T-cell (primary cell): ENCODE results near the gene CCDC69. TPM values are rescaled to one million over a fixed set of nuclear protein-coding genes. Genes with fewer than 3 reads are reported as not detected.
"Not testable (repeated sequence)": the region's sequence is repeated elsewhere in the genome, so short reads cannot be mapped to it uniquely, and the experiment has no call there.

Experiments
- ATAC-seq, 4 experiments: fragments of 200-7000 bp in 3 of 4; fragments of 150-1000 bp in 1 of 4; cut with Tn5 transposase; replicated peaks in 1 of 4; 1 replicate in 3 of 4; 2 replicates in 1 of 4; pipeline ENCODE4 v1.10.0; 2021; ENCODE audit warnings: moderate library complexity in 3 of 4, mild to moderate bottlenecking in 2 of 4, moderate number of reproducible peaks in 1 of 4
- CTCF ChIA-PET, 2 donors: fragments of 300-600 bp; sonication (Branson Sonifier 250); formaldehyde crosslinking; loops; one replicate each; lab custom pipeline; 2022; ENCODE audit warnings: antibody characterized with exemption in 2 of 2; lab: Charles Lee
- POLR2A ChIA-PET, 2 donors: fragments of 300-600 bp; sonication (Branson Sonifier 250); formaldehyde crosslinking; loops; one replicate each; lab custom pipeline; 2022; ENCODE audit warnings: antibody characterized with exemption in 2 of 2; lab: Charles Lee
- DNase-seq, 35 experiments: peaks; one replicate each; pipeline versions ENCODE4 v3.0.0 to v3.0.0-alpha.2; 2013 to 2023
- H3K27ac ChIP-seq: one replicate; pipeline ENCODE4 v1.5.1; 2013; ENCODE audit warnings: low read length
- H3K27me3 ChIP-seq, 2 experiments: replicated peaks in 1 of 2; 1 replicate in 1 of 2; 2 replicates in 1 of 2; pipeline versions ENCODE4 v1.6.1 to v1.7.0; 2013; ENCODE audit warnings: low read length in 1 of 2, mixed read lengths in 1 of 2; ENCODE audit not compliant: control insufficient read depth in 2 of 2, insufficient read depth in 2 of 2; ENCODE audit errors: extremely low read depth in 1 of 2
- H3K36me3 ChIP-seq, 2 donors: 1 replicate in 1 of 2; 2 replicates in 1 of 2; pipeline versions ENCODE4 v1.6.1 to v1.7.0; 2013; ENCODE audit warnings: low read length in 1 of 2; ENCODE audit not compliant: control insufficient read depth in 2 of 2, insufficient read depth in 1 of 2; ENCODE audit errors: extremely low read depth in 1 of 2
- H3K4me1 ChIP-seq, 2 experiments: 1 replicate in 1 of 2; 2 replicates in 1 of 2; pipeline versions ENCODE4 v1.6.1 to v1.7.0; 2013; ENCODE audit warnings: low read length in 2 of 2, mixed read lengths in 1 of 2; ENCODE audit not compliant: insufficient read depth in 2 of 2, control insufficient read depth in 1 of 2; ENCODE audit errors: extremely low read depth in 1 of 2
- H3K4me3 ChIP-seq, 2 donors: 1 replicate in 1 of 2; 2 replicates in 1 of 2; pipeline versions ENCODE4 v1.5.1 to v1.7.0; 2013; ENCODE audit warnings: mild to moderate bottlenecking in 2 of 2, low read length in 1 of 2, moderate library complexity in 1 of 2; ENCODE audit not compliant: control insufficient read depth in 1 of 2; ENCODE audit errors: extremely low read depth in 1 of 2
- H3K9me3 ChIP-seq: 2 replicates; pipeline ENCODE4 v1.7.0; 2013
- H3K27ac Mint-ChIP-seq, 2 donors: one replicate each; pipeline ENCODE4 v1.8.0; 2020 to 2021; ENCODE audit warnings: mild to moderate bottlenecking in 2 of 2, mixed read lengths in 2 of 2
- H3K27me3 Mint-ChIP-seq, 2 donors: one replicate each; pipeline ENCODE4 v1.8.0; 2021 to 2022; ENCODE audit warnings: mixed read lengths in 2 of 2
- H3K36me3 Mint-ChIP-seq: one replicate; pipeline ENCODE4 v1.8.0; 2021; ENCODE audit warnings: mixed read lengths
- H3K4me1 Mint-ChIP-seq, 3 donors: one replicate each; pipeline ENCODE4 v1.8.0; 2020 to 2022; ENCODE audit warnings: mixed read lengths in 3 of 3, mild to moderate bottlenecking in 1 of 3
- H3K4me3 Mint-ChIP-seq, 3 donors: one replicate each; pipeline ENCODE4 v1.8.0; 2020 to 2022; ENCODE audit warnings: mild to moderate bottlenecking in 3 of 3, mixed read lengths in 3 of 3, moderate library complexity in 3 of 3
- H3K9me3 Mint-ChIP-seq, 3 donors: one replicate each; pipeline ENCODE4 v1.8.0; 2020 to 2022; ENCODE audit warnings: mixed read lengths in 3 of 3
- WGBS: methylation state at CpG from one replicate; pipeline ENCODE4 v1.1.5; 2013; ENCODE audit warnings: missing lambda C conversion rate; ENCODE audit not compliant: insufficient coverage; 5-methylcytosine and 5-hydroxymethylcytosine counted together
- total RNA-seq, 35 experiments: library from RNA in 6 of 35; stranded (reverse) in 6 of 35; fragments of 120-200 nt in 1 of 35; gene quantifications; one replicate each; pipeline versions ENCODE4 v1.2.1 to v1.2.4 and lab custom pipeline; 2013 to 2026

The CCDC69 gene
- total RNA-seq, 5 donors from 2014 or later (not counting 1 experiment from before 2014, with no cell fraction given): 86.3 to 112 (median 93.5) TPM

GRCh38 chr5:151259931-151260330, 36.0 kb upstream of the CCDC69 start:
- CTCF ChIA-PET: interaction anchor here in 1 of 2 donors (0.8 kb wide), 1 partner anchor 92 kb away, joined by 3 read pairs; no protein-coding TSS in a partner anchor
- H3K4me1 ChIP-seq: no peaks in the 10 kb centered on the region

GRCh38 chr5:151258816-151259215, 34.9 kb upstream of the CCDC69 start:
- Histone ChIP-seq H3K36me3 (peaks cover 0 to 2% of the 10 kb centered on the region in 2 donors), H3K9me3 (no peaks in the 10 kb centered on the region), H3K4me1 (peaks cover 0 to 3% of the 10 kb centered on the region in 2 experiments), H3K4me3 (no peak overlapping the region), H3K27ac (no peak overlapping the region), H3K27me3 (no peaks in the 10 kb centered on the region)
- no peak overlapping the region for H3K4me3 Mint-ChIP-seq
- peaks cover 32% of the 10 kb centered on the region for H3K36me3 Mint-ChIP-seq
- no peak overlapping the region for H3K27ac Mint-ChIP-seq
- ChIA-PET CTCF (no interaction called here), POLR2A (no interaction called here)
- DNase-seq: no peak
- no peaks in the 10 kb centered on the region for H3K27me3 Mint-ChIP-seq
- H3K4me1 Mint-ChIP-seq: peaks cover 12 to 47% (median 32%) of the 10 kb centered on the region in 3 donors
- no peaks in the 10 kb centered on the region for H3K9me3 Mint-ChIP-seq
- no peak for ATAC-seq
- WGBS: 0% methylated on average over 1 of the region's 1 CpG

More at GRCh38 chr5:151259931-151260330, 36.0 kb upstream of the CCDC69 start:
- Histone ChIP-seq H3K4me3 (no peak overlapping the region), H3K27ac (no peak overlapping the region), H3K36me3 (peaks cover 4% of the 10 kb centered on the region in 2 donors), H3K27me3 (no peaks in the 10 kb centered on the region), H3K9me3 (no peaks in the 10 kb centered on the region)
- Mint-ChIP-seq H3K4me3 (no peak overlapping the region), H3K27ac (no peak overlapping the region), H3K4me1 (peaks cover 3 to 43% (median 26%) of the 10 kb centered on the region in 3 donors), H3K36me3 (peaks cover 40% of the 10 kb centered on the region), H3K27me3 (no peaks in the 10 kb centered on the region), H3K9me3 (no peaks in the 10 kb centered on the region)
- 100% methylated on average over 2 of the region's 4 CpGs for WGBS
- POLR2A ChIA-PET: no interaction called here
- DNase-seq: no peak
- no peak for ATAC-seq

GRCh38 chr5:151258201-151258611, 34.3 kb upstream of the CCDC69 start:
- peaks cover 18 to 50% (median 38%) of the 10 kb centered on the region in 3 donors for H3K4me1 Mint-ChIP-seq
- peaks cover 26% of the 10 kb centered on the region for H3K36me3 Mint-ChIP-seq
- 98% methylated on average over 7 of the region's 7 CpGs for WGBS
- ATAC-seq: no peak
- no peaks in the 10 kb centered on the region for H3K27me3 Mint-ChIP-seq
- no peak for DNase-seq
- H3K4me3 ChIP-seq: no peak overlapping the region
- CTCF ChIA-PET: no interaction called here
- peaks cover 5 to 9% of the 10 kb centered on the region in 2 experiments for H3K4me1 ChIP-seq
- POLR2A ChIA-PET: no interaction called here
- no peak overlapping the region for H3K27ac ChIP-seq
- H3K4me3 Mint-ChIP-seq: no peak overlapping the region
- no peak overlapping the region for H3K27ac Mint-ChIP-seq
- H3K9me3 ChIP-seq: no peaks in the 10 kb centered on the region
- H3K9me3 Mint-ChIP-seq: no peaks in the 10 kb centered on the region
- no peaks in the 10 kb centered on the region for H3K27me3 ChIP-seq
- peaks cover 0 to 2% of the 10 kb centered on the region in 2 donors for H3K36me3 ChIP-seq

GRCh38 chr5:151257731-151258181, 33.9 kb upstream of the CCDC69 start:
- POLR2A ChIA-PET: no interaction called here
- H3K36me3 ChIP-seq: peaks cover 0 to 1% of the 10 kb centered on the region in 2 donors
- Mint-ChIP-seq H3K4me1 (peaks cover 18 to 54% (median 41%) of the 10 kb centered on the region in 3 donors), H3K27me3 (no peaks in the 10 kb centered on the region), H3K27ac (peak overlapping the region in 1 of 2 donors; percentile 24), H3K9me3 (no peaks in the 10 kb centered on the region), H3K36me3 (peaks cover 24% of the 10 kb centered on the region), H3K4me3 (peak overlapping the region in 1 of 3 donors; percentile 22)
- H3K4me3 ChIP-seq: no peak overlapping the region
- CTCF ChIA-PET: no interaction called here
- H3K9me3 ChIP-seq: no peaks in the 10 kb centered on the region
- H3K27ac ChIP-seq: no peak overlapping the region
- peaks cover 5 to 12% of the 10 kb centered on the region in 2 experiments for H3K4me1 ChIP-seq
- DNase-seq: no peak
- 100% methylated on average over 1 of the region's 5 CpGs for WGBS
- no peaks in the 10 kb centered on the region for H3K27me3 ChIP-seq
- no peak for ATAC-seq

- peaks cover 9 to 25% of the 10 kb centered on the region in 2 experiments for H3K4me1 ChIP-seq
- H3K9me3 Mint-ChIP-seq: no peaks in the 10 kb centered on the region
- no peak for ATAC-seq
- H3K27ac Mint-ChIP-seq: peak overlapping the region in 1 of 2 donors; percentile 25
- no peaks in the 10 kb centered on the region for H3K27me3 Mint-ChIP-seq
- H3K4me1 Mint-ChIP-seq: peaks cover 31 to 69% (median 51%) of the 10 kb centered on the region in 3 donors
- H3K36me3 Mint-ChIP-seq: peaks cover 14% of the 10 kb centered on the region
- ChIA-PET CTCF (no interaction called here), POLR2A (no interaction called here)
- H3K9me3 ChIP-seq: no peaks in the 10 kb centered on the region
- no peaks in the 10 kb centered on the region for H3K27me3 ChIP-seq
- peak overlapping the region in 1 of 3 donors; percentile 21 for H3K4me3 Mint-ChIP-seq
- DNase-seq: no peak
- H3K4me3 ChIP-seq: no peak overlapping the region
- H3K27ac ChIP-seq: no peak overlapping the region
- no peaks in the 10 kb centered on the region for H3K36me3 ChIP-seq
- WGBS: 83% methylated on average over 2 of the region's 3 CpGs
Measured at GRCh38 chr5:151255621-151256286, 31.9 kb upstream of the CCDC69 start.

GRCh38 chr5:151254990-151255389, 31.1 kb upstream of the CCDC69 start:
- H3K4me1 Mint-ChIP-seq: peaks cover 32 to 76% (median 57%) of the 10 kb centered on the region in 3 donors
- ATAC-seq, CTCF ChIA-PET, H3K27me3 ChIP-seq, H3K36me3 ChIP-seq, H3K4me3 Mint-ChIP-seq, DNase-seq, POLR2A ChIA-PET, H3K9me3 Mint-ChIP-seq, H3K27ac ChIP-seq, H3K4me3 ChIP-seq, H3K9me3 ChIP-seq, H3K27me3 Mint-ChIP-seq, H3K27ac Mint-ChIP-seq: not testable (repeated sequence)
- peaks cover 14% of the 10 kb centered on the region for H3K36me3 Mint-ChIP-seq
- WGBS: 100% methylated on average over 2 of the region's 5 CpGs
- peaks cover 9 to 32% of the 10 kb centered on the region in 2 experiments for H3K4me1 ChIP-seq
